ENCODE measurements around the gene UTP25.

The UTP25 gene

DNA sequence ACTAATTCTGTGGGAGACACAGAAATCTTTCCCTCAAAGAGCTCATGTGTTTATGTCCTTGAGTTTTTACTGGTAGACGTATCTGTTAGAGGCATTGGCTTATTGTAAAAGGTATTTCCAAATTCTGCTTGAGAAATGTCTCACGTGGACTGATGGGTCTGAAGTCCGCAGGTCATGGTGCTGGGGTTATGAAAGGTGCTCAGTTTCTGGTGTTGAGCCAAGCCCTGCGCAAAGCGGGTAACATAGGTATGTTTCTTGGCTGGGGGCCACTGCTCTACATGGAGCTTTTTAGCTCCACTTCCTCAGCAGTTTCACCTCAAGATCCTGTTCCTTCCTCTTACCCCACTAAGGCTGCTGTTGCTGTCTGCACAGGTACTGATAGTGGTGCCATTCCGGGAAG, 10.8 kb downstream of the UTP25 start:
- no peak for DNase-seq
- Histone ChIP-seq H3K27me3 (replicated peaks; ENCODE audit: control insufficient read depth, insufficient read depth, low read length, poor library complexity, severe bottlenecking) (no peaks in the 10 kb centered on the region), H3K4me1 (ENCODE audit: control insufficient read depth, insufficient read depth, low read length, poor library complexity, severe bottlenecking) (no peaks in the 10 kb centered on the region), H3K4me3 (ENCODE audit: insufficient read depth, low read depth, low read length, poor library complexity, severe bottlenecking) (no peak overlapping the region), H3K9me3 (ENCODE audit: control insufficient read depth, low read length) (no peaks in the 10 kb centered on the region), H3K36me3 (ENCODE audit: control insufficient read depth, insufficient read depth, low read length) (peaks cover 94% of the 10 kb centered on the region), H3K27ac (ENCODE audit: insufficient read depth, low read length, poor library complexity, severe bottlenecking) (no peak overlapping the region)

DNA sequence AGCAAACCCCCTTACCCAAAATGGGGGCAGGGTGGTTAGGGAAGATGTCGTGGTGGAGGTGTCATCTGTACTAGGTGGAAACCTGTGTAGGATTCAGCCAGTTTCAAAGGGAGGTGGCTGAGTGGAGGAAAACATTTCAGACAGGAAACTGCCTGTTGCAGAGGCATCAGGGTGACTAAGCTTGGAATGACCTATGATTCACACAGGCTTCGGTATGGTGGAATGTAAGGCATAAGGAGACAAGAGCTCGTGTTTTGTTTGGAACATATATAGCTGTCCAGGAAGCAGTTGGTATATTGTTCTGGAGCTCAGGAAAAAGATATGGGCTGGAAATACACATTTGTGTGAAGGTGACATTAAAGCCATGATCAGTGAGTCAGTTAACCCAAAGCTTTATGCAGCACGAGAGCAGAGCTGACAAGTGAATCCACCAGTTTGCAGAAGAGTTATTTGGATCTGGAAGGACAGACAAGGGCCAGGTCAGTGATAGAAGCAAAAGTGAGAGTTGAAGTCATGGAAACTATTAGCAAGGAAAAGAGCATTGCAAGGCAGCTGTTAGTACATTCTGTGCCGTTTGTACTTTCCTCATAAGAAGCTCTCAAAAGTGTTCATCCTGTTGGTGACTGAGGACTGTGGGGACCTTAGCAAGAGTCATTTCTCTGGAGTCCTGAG, 12.2 kb downstream of the UTP25 start:
- no peak overlapping the region for H3K4me3 ChIP-seq (ENCODE audit: insufficient read depth, low read depth, low read length, poor library complexity, severe bottlenecking)
- no peaks in the 10 kb centered on the region for H3K27me3 ChIP-seq (replicated peaks; ENCODE audit: control insufficient read depth, insufficient read depth, low read length, poor library complexity, severe bottlenecking)
- no peaks in the 10 kb centered on the region for H3K4me1 ChIP-seq (ENCODE audit: control insufficient read depth, insufficient read depth, low read length, poor library complexity, severe bottlenecking)
- H3K9me3 ChIP-seq (ENCODE audit: control insufficient read depth, low read length), result no peaks in the 10 kb centered on the region
- DNase-seq, result no peak
- H3K27ac ChIP-seq (ENCODE audit: insufficient read depth, low read length, poor library complexity, severe bottlenecking), result no peak overlapping the region
- H3K36me3 ChIP-seq (ENCODE audit: control insufficient read depth, insufficient read depth, low read length), result peaks cover 88% of the 10 kb centered on the region

DNA sequence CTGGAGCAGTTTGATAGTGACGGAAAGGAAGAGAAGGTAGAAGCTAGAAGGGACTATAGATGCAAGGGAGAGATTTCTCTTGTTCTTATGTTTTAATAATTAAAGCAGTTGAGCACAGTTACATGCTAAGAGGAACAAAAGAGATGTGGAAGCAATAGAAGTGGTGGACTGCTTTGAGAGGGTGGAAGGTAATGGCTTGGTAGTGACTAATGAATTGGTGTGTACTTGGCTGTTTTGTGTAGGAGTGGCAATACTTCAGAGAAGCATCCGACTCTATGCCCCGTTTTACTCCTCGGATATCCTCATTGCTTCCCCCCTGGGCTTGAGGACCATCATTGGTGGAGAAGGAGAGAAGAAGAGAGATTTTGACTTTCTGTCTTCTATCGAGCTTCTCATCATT, 12.8 kb downstream of the UTP25 start:
- Histone ChIP-seq H3K27me3 (replicated peaks; ENCODE audit: control insufficient read depth, insufficient read depth, low read length, poor library complexity, severe bottlenecking) (no peaks in the 10 kb centered on the region), H3K9me3 (ENCODE audit: control insufficient read depth, low read length) (no peaks in the 10 kb centered on the region), H3K4me3 (ENCODE audit: insufficient read depth, low read depth, low read length, poor library complexity, severe bottlenecking) (no peak overlapping the region), H3K4me1 (ENCODE audit: control insufficient read depth, insufficient read depth, low read length, poor library complexity, severe bottlenecking) (no peaks in the 10 kb centered on the region), H3K27ac (ENCODE audit: insufficient read depth, low read length, poor library complexity, severe bottlenecking) (no peak overlapping the region), H3K36me3 (ENCODE audit: control insufficient read depth, insufficient read depth, low read length) (peaks cover 87% of the 10 kb centered on the region)
- DNase-seq, result no peak

DNA sequence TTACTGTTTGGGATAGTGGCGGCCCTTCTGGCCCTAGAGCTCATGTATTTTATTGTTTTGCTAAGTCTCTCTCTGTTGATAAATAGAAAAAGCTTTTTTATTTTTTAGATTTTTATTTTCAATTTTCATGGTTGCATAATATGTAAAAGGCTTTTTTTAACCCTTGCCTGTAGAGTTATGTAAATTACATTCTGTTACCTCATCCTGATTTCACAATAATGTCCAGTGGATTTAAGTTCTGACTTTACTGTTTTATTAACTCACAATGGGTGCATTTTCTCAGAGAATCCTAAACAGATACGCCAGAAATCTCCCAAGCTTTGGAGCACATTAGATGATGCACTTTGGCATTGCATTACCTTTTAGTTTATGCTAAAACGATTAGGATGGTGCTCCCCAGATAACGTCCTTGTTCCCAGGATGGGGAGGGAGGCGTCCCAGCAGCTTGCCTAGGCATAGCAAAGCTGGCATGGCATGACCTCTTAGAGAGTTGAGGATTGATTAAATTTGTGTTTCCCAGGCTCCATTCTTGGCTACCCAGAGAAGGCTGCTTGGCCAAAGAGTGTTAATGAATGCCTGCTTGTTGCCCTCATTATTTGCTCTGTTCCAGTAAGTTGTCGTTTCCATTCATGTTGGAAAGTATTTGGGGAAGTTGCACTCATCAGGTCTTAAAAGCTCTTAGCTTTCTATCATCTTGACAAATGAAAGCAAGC, 17.1 kb downstream of the UTP25 start:
- Histone ChIP-seq H3K9me3 (ENCODE audit: control insufficient read depth, low read length) (no peaks in the 10 kb centered on the region), H3K4me1 (ENCODE audit: control insufficient read depth, insufficient read depth, low read length, poor library complexity, severe bottlenecking) (no peaks in the 10 kb centered on the region), H3K4me3 (ENCODE audit: insufficient read depth, low read depth, low read length, poor library complexity, severe bottlenecking) (no peak overlapping the region), H3K36me3 (ENCODE audit: control insufficient read depth, insufficient read depth, low read length) (peaks cover 67% of the 10 kb centered on the region), H3K27ac (ENCODE audit: insufficient read depth, low read length, poor library complexity, severe bottlenecking) (no peak overlapping the region), H3K27me3 (replicated peaks; ENCODE audit: control insufficient read depth, insufficient read depth, low read length, poor library complexity, severe bottlenecking) (no peaks in the 10 kb centered on the region)
- no peak for DNase-seq

DNA sequence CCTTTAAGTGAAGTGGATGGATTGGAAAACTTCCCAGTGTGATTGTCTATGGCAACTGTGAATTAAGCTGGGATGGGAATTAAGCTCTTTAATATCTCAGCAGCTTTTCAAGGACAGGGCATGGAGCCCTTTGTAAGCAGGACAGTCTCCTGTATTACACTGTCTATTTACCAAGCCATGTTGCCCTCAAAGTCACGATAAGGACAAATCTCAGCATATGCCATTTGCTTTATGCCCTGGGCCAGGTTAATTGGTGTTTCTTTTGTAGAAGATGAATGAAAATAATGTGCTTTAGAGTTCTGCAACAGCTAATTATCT, 17.6 kb downstream of the UTP25 start:
- Histone ChIP-seq H3K27me3 (replicated peaks; ENCODE audit: control insufficient read depth, insufficient read depth, low read length, poor library complexity, severe bottlenecking) (no peaks in the 10 kb centered on the region), H3K4me1 (ENCODE audit: control insufficient read depth, insufficient read depth, low read length, poor library complexity, severe bottlenecking) (no peaks in the 10 kb centered on the region), H3K4me3 (ENCODE audit: insufficient read depth, low read depth, low read length, poor library complexity, severe bottlenecking) (no peak overlapping the region), H3K9me3 (ENCODE audit: control insufficient read depth, low read length) (no peaks in the 10 kb centered on the region), H3K27ac (ENCODE audit: insufficient read depth, low read length, poor library complexity, severe bottlenecking) (no peak overlapping the region), H3K36me3 (ENCODE audit: control insufficient read depth, insufficient read depth, low read length) (peaks cover 63% of the 10 kb centered on the region)
- no peak for DNase-seq

DNA sequence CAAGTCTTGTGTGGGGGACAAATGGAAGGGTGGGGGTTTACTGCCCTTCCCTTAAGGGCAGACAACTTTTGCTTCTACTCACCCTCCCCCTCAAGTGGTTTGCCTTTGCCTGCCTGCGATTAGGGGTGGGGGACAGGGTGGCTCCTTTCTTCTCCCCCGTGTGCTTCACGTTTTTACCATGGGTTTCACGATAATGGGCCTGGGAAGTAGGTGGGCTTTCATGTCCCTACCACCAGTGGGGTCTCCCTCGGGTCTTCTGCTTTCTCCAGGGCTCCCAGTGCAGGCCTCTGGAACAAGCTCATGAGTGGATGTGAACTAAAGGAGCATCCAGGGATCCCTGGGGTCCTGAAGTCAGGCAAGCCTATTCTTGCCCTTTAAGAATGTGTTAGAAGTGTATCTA, 21.6 kb downstream of the UTP25 start:
- Histone ChIP-seq H3K36me3 (ENCODE audit: control insufficient read depth, insufficient read depth, low read length) (peaks cover 53% of the 10 kb centered on the region), H3K4me3 (ENCODE audit: insufficient read depth, low read depth, low read length, poor library complexity, severe bottlenecking) (no peak overlapping the region), H3K27ac (ENCODE audit: insufficient read depth, low read length, poor library complexity, severe bottlenecking) (no peak overlapping the region), H3K4me1 (ENCODE audit: control insufficient read depth, insufficient read depth, low read length, poor library complexity, severe bottlenecking) (no peaks in the 10 kb centered on the region), H3K9me3 (ENCODE audit: control insufficient read depth, low read length) (no peaks in the 10 kb centered on the region), H3K27me3 (replicated peaks; ENCODE audit: control insufficient read depth, insufficient read depth, low read length, poor library complexity, severe bottlenecking) (no peaks in the 10 kb centered on the region)
- DNase-seq, result no peak

DNA sequence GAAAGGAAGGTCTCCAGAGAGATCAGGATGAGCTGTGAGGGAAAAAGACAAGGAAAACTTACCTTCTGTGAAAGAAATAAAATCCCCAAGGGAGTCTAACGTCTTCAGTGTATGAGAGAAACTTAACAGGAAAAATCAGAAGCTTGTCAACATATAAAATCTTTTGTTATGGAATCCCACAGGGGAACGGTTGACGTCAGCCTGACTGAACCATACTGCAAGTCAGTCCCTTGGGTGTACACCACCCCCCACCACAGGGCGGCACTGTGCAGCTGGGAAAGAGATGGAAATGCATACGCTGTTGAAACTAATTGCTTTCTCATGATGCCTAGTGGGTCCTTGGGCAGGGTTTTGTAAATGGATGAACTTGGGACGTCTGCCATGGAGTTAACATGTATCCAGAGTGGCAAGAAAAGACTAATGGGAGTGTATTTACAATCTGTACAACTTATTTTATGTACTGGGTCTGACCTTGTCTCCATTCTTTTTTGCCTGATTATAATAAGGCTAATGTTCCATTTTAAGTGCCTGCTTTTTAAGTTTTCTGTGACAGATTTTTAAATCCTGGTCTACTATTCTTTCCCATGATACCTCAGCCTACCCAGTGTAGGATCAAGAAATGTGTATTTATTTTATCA, 22.7 kb downstream of the UTP25 start:
- Histone ChIP-seq H3K4me1 (ENCODE audit: control insufficient read depth, insufficient read depth, low read length, poor library complexity, severe bottlenecking) (no peaks in the 10 kb centered on the region), H3K9me3 (ENCODE audit: control insufficient read depth, low read length) (no peaks in the 10 kb centered on the region), H3K4me3 (ENCODE audit: insufficient read depth, low read depth, low read length, poor library complexity, severe bottlenecking) (no peak overlapping the region), H3K36me3 (ENCODE audit: control insufficient read depth, insufficient read depth, low read length) (peaks cover 45% of the 10 kb centered on the region), H3K27ac (ENCODE audit: insufficient read depth, low read length, poor library complexity, severe bottlenecking) (no peak overlapping the region), H3K27me3 (replicated peaks; ENCODE audit: control insufficient read depth, insufficient read depth, low read length, poor library complexity, severe bottlenecking) (no peaks in the 10 kb centered on the region)
- DNase-seq, result no peak

DNA sequence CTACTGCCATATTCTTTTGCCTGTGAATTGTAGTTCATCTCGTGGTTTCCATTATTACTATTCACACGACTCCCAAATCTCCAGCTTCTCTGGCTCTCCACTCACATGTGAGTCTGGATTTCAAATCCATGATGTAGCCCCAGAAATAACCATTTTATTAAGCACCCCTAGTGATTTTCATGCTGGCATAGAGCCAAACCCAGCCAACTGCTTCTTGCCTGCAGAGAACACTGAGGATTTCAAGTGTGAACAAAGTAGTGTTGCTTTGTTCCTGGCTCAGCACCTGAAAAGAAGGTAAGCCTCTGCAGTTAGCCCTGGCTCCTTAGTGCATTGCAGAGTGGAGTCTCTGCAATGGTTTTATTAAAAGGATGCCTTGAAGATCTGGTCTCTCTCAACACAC, 25.9 kb downstream of the UTP25 start:
- H3K27ac ChIP-seq (ENCODE audit: insufficient read depth, low read length, poor library complexity, severe bottlenecking), result no peak overlapping the region

DNA sequence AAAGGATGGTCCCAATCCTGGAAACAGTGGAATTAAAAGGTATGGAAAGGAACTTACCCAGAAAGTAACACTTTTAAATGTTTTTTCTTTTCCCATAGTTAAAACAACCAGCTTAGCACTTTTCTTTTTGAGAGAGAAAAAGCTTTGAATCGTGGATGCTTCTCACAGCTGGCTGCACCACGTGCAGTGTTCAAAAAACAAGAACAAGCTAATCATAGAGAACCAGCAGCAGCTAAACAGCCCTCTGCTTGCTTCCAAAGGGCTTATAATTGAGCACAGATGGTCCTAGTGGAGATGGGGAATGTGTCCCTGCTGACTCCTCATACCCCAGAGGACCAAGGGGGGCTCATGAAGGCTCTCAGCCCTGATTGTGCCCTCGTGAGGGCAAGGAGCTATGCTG, 26.4 kb downstream of the UTP25 start:
- H3K27ac ChIP-seq (ENCODE audit: insufficient read depth, low read length, poor library complexity, severe bottlenecking), result no peak overlapping the region
- H3K4me1 ChIP-seq (ENCODE audit: control insufficient read depth, insufficient read depth, low read length, poor library complexity, severe bottlenecking), result no peaks in the 10 kb centered on the region
- no peak overlapping the region for H3K4me3 ChIP-seq (ENCODE audit: insufficient read depth, low read depth, low read length, poor library complexity, severe bottlenecking)
- H3K36me3 ChIP-seq (ENCODE audit: control insufficient read depth, insufficient read depth, low read length), result peaks cover 31% of the 10 kb centered on the region
- H3K9me3 ChIP-seq (ENCODE audit: control insufficient read depth, low read length), result no peaks in the 10 kb centered on the region
- no peak for DNase-seq
- no peaks in the 10 kb centered on the region for H3K27me3 ChIP-seq (replicated peaks; ENCODE audit: control insufficient read depth, insufficient read depth, low read length, poor library complexity, severe bottlenecking)

More for the DNA sequence above, 25.9 kb downstream of the UTP25 start:
- Histone ChIP-seq H3K36me3 (ENCODE audit: control insufficient read depth, insufficient read depth, low read length) (peaks cover 34% of the 10 kb centered on the region), H3K4me3 (ENCODE audit: insufficient read depth, low read depth, low read length, poor library complexity, severe bottlenecking) (no peak overlapping the region), H3K4me1 (ENCODE audit: control insufficient read depth, insufficient read depth, low read length, poor library complexity, severe bottlenecking) (no peaks in the 10 kb centered on the region), H3K27me3 (replicated peaks; ENCODE audit: control insufficient read depth, insufficient read depth, low read length, poor library complexity, severe bottlenecking) (no peaks in the 10 kb centered on the region), H3K9me3 (ENCODE audit: control insufficient read depth, low read length) (no peaks in the 10 kb centered on the region)
- DNase-seq, result no peak

DNA sequence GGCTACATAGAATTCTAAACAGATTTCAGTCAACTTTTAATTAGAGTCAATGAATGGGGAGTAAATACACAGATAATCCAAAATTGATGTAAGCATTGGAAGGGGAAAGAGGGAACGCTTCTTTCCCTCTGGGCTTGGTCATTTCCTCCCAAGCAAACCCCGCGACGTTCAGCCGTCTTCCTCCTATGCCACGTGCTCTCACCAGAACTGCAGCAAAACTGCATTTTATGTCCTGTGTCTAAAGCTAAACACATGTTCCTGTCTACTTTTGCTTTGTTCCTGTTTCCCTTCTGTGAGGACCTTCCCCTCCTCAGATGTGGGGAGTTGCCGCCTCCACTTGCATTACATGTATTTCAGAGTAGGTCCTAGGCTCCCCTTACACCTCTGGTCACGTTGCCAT, 27.2 kb downstream of the UTP25 start:
- Histone ChIP-seq H3K4me1 (ENCODE audit: control insufficient read depth, insufficient read depth, low read length, poor library complexity, severe bottlenecking) (no peaks in the 10 kb centered on the region), H3K27me3 (replicated peaks; ENCODE audit: control insufficient read depth, insufficient read depth, low read length, poor library complexity, severe bottlenecking) (no peaks in the 10 kb centered on the region), H3K9me3 (ENCODE audit: control insufficient read depth, low read length) (no peaks in the 10 kb centered on the region), H3K27ac (ENCODE audit: insufficient read depth, low read length, poor library complexity, severe bottlenecking) (no peak overlapping the region), H3K4me3 (ENCODE audit: insufficient read depth, low read depth, low read length, poor library complexity, severe bottlenecking) (no peak overlapping the region), H3K36me3 (ENCODE audit: control insufficient read depth, insufficient read depth, low read length) (peaks cover 24% of the 10 kb centered on the region)
- DNase-seq, result no peak

All from effector memory CD4-positive, alpha-beta T cell (primary cell).